GM12878 (cell line): ENCODE data around the gene TMPRSS7. TPM values are rescaled to one million over a fixed set of nuclear protein-coding genes. Genes with fewer than 3 reads are reported as not detected.

Source experiments
- BACH1 ChIP-seq: fragments of 450-650 bp; IDR thresholded peaks from 2 replicates; pipeline ENCODE4 v1.6.1; 2017; ENCODE audit warnings: mild to moderate bottlenecking, borderline replicate concordance
- EED ChIP-seq: sonication (generic); IDR thresholded peaks from 2 replicates; pipeline ENCODE4 v1.6.1; 2016; ENCODE audit warnings: antibody characterized with exemption, low read depth
- EGR1 ChIP-seq, 2 experiments: IDR thresholded peaks; 1 replicate in 1 of 2; 2 replicates in 1 of 2; pipeline ENCODE4 v1.6.1; 2011 to 2012; ENCODE audit warnings: low read depth in 2 of 2, low read length in 2 of 2, borderline replicate concordance in 1 of 2, mild to moderate bottlenecking in 1 of 2, moderate library complexity in 1 of 2
- GATAD2B ChIP-seq: fragments of 450-650 bp; conservative IDR thresholded peaks from 2 replicates; pipeline ENCODE4 v1.6.1; 2017; ENCODE audit warnings: low read depth, mild to moderate bottlenecking, moderate library complexity
- JUND ChIP-seq: IDR thresholded peaks from 2 replicates; pipeline ENCODE4 v1.6.1; 2012; ENCODE audit warnings: low read depth, mild to moderate bottlenecking, low read length, improper control_type of control experiment, moderate library complexity
- NFXL1 ChIP-seq: fragments of 450-650 bp; IDR thresholded peaks from 2 replicates; pipeline ENCODE4 v1.6.1; 2017; ENCODE audit warnings: antibody characterized with exemption, mild to moderate bottlenecking, borderline replicate concordance
- SREBF1 ChIP-seq: IDR thresholded peaks from 2 replicates; pipeline ENCODE4 v1.6.1; 2012; ENCODE audit warnings: mild to moderate bottlenecking, low read length
- polyA plus RNA-seq, 11 experiments: library from polyadenylated mRNA; depleted of rRNA in 4 of 11; unstranded in 6 of 11; stranded (reverse) in 5 of 11; fragments of >200 nt; fragmentation: Nextera tagmentation in 4 of 11; fragmentation: Illumina TruSeq in 1 of 11; extraction: Ambion mirVana in 4 of 11; extraction: Trizol in 1 of 11; gene quantifications; 1 replicate in 1 of 11; 2 replicates in 10 of 11; pipeline versions ENCODE4 v1.2.1 to v1.2.3, GENCODE V29; 2011 to 2016; ENCODE audit warnings: inconsistent platforms in 2 of 11, missing spikeins in 2 of 11, low read depth in 1 of 11
- total RNA-seq, 4 experiments: library from RNA; depleted of rRNA in 3 of 4; stranded (reverse); fragments of >200 nt in 3 of 4; fragmentation: Illumina TruSeq in 1 of 4; extraction: Trizol in 1 of 4; gene quantifications; 2 replicates each; pipeline versions ENCODE4 v1.2.1 to v1.2.3, GENCODE V29; 2013 to 2021
- TF ChIP-seq, protein P1 (sequence below): fragments of 450-650 bp; conservative IDR thresholded peaks from 2 replicates; pipeline ENCODE4 v1.6.1; 2017; ENCODE audit warnings: mild to moderate bottlenecking, moderate library complexity
- TF ChIP-seq, protein P2 (sequence below): fragments of 450-650 bp; IDR thresholded peaks from 2 replicates; pipeline ENCODE4 v1.6.1; 2017; ENCODE audit warnings: mild to moderate bottlenecking, moderate library complexity
- TF ChIP-seq, protein P3 (sequence below): IDR thresholded peaks from 2 replicates; pipeline ENCODE4 v1.6.1; 2011; ENCODE audit warnings: borderline replicate concordance, low read depth, mild to moderate bottlenecking, moderate library complexity, low read length; ENCODE audit not compliant: insufficient read depth, poor library complexity, severe bottlenecking
- TF ChIP-seq, protein P4 (sequence below): fragments of 450-650 bp; IDR thresholded peaks from 2 replicates; pipeline ENCODE4 v1.6.1; 2016; ENCODE audit warnings: mild to moderate bottlenecking, moderate library complexity, borderline replicate concordance
- TF ChIP-seq, protein P5 (sequence below): fragments of 450-650 bp; formaldehyde crosslinking; IDR thresholded peaks from 2 replicates; pipeline ENCODE4 v1.4.0; 2020; ENCODE audit warnings: mild to moderate bottlenecking, moderate library complexity

Gene TMPRSS7
- total and polyA plus RNA-seq, 10 of the 15 experiments (the other 5 are each of a cell fraction or from before 2014, with no cell fraction given), result 0.03 TPM; not detected in 9

DNA sequence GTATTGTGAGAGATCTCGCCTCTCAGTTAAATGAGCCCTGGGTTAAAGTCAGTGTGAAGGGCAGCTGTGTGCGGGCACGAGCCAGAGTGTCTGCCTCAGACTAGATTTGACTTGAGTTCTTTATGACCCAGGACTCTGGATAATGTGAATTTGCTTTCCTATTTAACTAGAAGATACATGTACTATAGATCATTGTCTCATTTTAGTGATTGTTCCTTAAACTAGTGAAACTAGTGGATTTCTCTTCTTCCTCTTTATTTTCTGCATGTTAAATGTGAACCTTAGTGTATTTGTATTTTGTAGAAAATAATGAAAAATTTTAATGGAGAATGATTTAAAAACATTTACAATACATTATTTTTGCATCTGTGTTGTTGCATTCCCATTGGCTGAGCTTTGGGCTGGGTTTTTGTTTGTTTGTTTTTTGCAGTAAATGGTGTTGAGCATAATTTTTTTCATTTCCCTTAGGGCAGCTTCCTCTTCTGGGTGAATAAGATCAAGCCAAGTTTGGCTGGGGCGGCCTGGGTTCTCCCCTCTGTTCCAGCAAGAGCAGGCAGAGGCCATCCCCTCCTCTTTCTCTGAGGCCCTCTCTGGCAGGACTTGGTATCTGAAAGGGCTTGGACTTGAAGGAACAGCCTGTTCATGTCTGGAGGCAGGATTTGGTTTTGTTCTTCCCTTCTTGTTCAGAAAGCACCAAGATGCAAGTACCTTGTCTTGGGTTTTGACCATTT lies 83.5 kb downstream of the TMPRSS7 start (continued):
- TF ChIP-seq BACH1 (peak; percentile 46; the same call in 1 of the 2 replicates), JUND (no peak), GATAD2B (peak; percentile 26; the same call in 1 of the 2 replicates), NFXL1 (no peak), SREBF1 (no peak), EED (peak; percentile 85), EGR1 (IDR thresholded peaks at IDR 0.05; ENCODE audit: borderline replicate concordance in 1 of 2, low read depth in 2 of 2, low read length in 2 of 2) (no peak)
- TF ChIP-seq, protein P1, sequence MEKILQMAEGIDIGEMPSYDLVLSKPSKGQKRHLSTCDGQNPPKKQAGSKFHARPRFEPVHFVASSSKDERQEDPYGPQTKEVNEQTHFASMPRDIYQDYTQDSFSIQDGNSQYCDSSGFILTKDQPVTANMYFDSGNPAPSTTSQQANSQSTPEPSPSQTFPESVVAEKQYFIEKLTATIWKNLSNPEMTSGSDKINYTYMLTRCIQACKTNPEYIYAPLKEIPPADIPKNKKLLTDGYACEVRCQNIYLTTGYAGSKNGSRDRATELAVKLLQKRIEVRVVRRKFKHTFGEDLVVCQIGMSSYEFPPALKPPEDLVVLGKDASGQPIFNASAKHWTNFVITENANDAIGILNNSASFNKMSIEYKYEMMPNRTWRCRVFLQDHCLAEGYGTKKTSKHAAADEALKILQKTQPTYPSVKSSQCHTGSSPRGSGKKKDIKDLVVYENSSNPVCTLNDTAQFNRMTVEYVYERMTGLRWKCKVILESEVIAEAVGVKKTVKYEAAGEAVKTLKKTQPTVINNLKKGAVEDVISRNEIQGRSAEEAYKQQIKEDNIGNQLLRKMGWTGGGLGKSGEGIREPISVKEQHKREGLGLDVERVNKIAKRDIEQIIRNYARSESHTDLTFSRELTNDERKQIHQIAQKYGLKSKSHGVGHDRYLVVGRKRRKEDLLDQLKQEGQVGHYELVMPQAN, result peak; percentile 32; the same call in 1 of the 2 replicates
- TF ChIP-seq, protein P2, sequence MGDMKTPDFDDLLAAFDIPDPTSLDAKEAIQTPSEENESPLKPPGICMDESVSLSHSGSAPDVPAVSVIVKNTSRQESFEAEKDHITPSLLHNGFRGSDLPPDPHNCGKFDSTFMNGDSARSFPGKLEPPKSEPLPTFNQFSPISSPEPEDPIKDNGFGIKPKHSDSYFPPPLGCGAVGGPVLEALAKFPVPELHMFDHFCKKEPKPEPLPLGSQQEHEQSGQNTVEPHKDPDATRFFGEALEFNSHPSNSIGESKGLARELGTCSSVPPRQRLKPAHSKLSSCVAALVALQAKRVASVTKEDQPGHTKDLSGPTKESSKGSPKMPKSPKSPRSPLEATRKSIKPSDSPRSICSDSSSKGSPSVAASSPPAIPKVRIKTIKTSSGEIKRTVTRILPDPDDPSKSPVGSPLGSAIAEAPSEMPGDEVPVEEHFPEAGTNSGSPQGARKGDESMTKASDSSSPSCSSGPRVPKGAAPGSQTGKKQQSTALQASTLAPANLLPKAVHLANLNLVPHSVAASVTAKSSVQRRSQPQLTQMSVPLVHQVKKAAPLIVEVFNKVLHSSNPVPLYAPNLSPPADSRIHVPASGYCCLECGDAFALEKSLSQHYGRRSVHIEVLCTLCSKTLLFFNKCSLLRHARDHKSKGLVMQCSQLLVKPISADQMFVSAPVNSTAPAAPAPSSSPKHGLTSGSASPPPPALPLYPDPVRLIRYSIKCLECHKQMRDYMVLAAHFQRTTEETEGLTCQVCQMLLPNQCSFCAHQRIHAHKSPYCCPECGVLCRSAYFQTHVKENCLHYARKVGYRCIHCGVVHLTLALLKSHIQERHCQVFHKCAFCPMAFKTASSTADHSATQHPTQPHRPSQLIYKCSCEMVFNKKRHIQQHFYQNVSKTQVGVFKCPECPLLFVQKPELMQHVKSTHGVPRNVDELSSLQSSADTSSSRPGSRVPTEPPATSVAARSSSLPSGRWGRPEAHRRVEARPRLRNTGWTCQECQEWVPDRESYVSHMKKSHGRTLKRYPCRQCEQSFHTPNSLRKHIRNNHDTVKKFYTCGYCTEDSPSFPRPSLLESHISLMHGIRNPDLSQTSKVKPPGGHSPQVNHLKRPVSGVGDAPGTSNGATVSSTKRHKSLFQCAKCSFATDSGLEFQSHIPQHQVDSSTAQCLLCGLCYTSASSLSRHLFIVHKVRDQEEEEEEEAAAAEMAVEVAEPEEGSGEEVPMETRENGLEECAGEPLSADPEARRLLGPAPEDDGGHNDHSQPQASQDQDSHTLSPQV, result no peak
- TF ChIP-seq, protein P3, sequence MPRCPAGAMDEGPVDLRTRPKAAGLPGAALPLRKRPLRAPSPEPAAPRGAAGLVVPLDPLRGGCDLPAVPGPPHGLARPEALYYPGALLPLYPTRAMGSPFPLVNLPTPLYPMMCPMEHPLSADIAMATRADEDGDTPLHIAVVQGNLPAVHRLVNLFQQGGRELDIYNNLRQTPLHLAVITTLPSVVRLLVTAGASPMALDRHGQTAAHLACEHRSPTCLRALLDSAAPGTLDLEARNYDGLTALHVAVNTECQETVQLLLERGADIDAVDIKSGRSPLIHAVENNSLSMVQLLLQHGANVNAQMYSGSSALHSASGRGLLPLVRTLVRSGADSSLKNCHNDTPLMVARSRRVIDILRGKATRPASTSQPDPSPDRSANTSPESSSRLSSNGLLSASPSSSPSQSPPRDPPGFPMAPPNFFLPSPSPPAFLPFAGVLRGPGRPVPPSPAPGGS, result no peak
- TF ChIP-seq, protein P4, sequence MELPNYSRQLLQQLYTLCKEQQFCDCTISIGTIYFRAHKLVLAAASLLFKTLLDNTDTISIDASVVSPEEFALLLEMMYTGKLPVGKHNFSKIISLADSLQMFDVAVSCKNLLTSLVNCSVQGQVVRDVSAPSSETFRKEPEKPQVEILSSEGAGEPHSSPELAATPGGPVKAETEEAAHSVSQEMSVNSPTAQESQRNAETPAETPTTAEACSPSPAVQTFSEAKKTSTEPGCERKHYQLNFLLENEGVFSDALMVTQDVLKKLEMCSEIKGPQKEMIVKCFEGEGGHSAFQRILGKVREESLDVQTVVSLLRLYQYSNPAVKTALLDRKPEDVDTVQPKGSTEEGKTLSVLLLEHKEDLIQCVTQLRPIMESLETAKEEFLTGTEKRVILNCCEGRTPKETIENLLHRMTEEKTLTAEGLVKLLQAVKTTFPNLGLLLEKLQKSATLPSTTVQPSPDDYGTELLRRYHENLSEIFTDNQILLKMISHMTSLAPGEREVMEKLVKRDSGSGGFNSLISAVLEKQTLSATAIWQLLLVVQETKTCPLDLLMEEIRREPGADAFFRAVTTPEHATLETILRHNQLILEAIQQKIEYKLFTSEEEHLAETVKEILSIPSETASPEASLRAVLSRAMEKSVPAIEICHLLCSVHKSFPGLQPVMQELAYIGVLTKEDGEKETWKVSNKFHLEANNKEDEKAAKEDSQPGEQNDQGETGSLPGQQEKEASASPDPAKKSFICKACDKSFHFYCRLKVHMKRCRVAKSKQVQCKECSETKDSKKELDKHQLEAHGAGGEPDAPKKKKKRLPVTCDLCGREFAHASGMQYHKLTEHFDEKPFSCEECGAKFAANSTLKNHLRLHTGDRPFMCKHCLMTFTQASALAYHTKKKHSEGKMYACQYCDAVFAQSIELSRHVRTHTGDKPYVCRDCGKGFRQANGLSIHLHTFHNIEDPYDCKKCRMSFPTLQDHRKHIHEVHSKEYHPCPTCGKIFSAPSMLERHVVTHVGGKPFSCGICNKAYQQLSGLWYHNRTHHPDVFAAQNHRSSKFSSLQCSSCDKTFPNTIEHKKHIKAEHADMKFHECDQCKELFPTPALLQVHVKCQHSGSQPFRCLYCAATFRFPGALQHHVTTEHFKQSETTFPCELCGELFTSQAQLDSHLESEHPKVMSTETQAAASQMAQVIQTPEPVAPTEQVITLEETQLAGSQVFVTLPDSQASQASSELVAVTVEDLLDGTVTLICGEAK, result no peak
- TF ChIP-seq, protein P5, sequence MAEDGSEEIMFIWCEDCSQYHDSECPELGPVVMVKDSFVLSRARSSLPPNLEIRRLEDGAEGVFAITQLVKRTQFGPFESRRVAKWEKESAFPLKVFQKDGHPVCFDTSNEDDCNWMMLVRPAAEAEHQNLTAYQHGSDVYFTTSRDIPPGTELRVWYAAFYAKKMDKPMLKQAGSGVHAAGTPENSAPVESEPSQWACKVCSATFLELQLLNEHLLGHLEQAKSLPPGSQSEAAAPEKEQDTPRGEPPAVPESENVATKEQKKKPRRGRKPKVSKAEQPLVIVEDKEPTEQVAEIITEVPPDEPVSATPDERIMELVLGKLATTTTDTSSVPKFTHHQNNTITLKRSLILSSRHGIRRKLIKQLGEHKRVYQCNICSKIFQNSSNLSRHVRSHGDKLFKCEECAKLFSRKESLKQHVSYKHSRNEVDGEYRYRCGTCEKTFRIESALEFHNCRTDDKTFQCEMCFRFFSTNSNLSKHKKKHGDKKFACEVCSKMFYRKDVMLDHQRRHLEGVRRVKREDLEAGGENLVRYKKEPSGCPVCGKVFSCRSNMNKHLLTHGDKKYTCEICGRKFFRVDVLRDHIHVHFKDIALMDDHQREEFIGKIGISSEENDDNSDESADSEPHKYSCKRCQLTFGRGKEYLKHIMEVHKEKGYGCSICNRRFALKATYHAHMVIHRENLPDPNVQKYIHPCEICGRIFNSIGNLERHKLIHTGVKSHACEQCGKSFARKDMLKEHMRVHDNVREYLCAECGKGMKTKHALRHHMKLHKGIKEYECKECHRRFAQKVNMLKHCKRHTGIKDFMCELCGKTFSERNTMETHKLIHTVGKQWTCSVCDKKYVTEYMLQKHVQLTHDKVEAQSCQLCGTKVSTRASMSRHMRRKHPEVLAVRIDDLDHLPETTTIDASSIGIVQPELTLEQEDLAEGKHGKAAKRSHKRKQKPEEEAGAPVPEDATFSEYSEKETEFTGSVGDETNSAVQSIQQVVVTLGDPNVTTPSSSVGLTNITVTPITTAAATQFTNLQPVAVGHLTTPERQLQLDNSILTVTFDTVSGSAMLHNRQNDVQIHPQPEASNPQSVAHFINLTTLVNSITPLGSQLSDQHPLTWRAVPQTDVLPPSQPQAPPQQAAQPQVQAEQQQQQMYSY (CRISPR knock-in tag), result no peak
